Esophagus muscularis mucosa (tissue), 4 donors: ENCODE measurements around the gene BBX. TPM values are rescaled to one million over a fixed set of nuclear protein-coding genes. Genes with fewer than 3 reads are reported as not detected.

Experiments
- DNase-seq: peaks from one replicate; pipeline ENCODE4 v3.0.0-alpha.2; 2017; ENCODE audit errors: extremely low spot score
- H3K27ac ChIP-seq, 4 donors: fragments of 200-600 bp; sonication (generic); replicated peaks in 1 of 4; 1 replicate in 3 of 4; 2 replicates in 1 of 4; pipeline ENCODE4 v1.5.1; 2016 to 2019; ENCODE audit warnings: mild to moderate bottlenecking in 1 of 4
- H3K27me3 ChIP-seq, 4 donors: fragments of 200-600 bp; sonication (generic); one replicate each; pipeline versions ENCODE4 v1.5.1 to v1.6.0; 2016 to 2019
- H3K36me3 ChIP-seq, 4 donors: fragments of 200-600 bp; sonication (generic); one replicate each; pipeline ENCODE4 v1.5.1; 2016 to 2019
- H3K4me1 ChIP-seq, 4 donors: fragments of 200-600 bp; sonication (generic); one replicate each; pipeline ENCODE4 v1.5.1; 2016 to 2019
- H3K4me3 ChIP-seq, 4 donors: fragments of 200-600 bp; sonication (generic); 1 replicate in 2 of 4; 2 replicates in 2 of 4; pipeline ENCODE4 v1.5.1; 2016 to 2019; ENCODE audit warnings: mild to moderate bottlenecking in 4 of 4, moderate library complexity in 1 of 4
- H3K9me3 ChIP-seq, 4 donors: fragments of 200-600 bp; sonication (generic); 1 replicate in 3 of 4; 2 replicates in 1 of 4; pipeline ENCODE4 v1.5.1; 2016 to 2019
- EP300 ChIP-seq: sonication (generic); formaldehyde crosslinking; IDR thresholded peaks from one replicate; pipeline ENCODE4 v1.6.1; 2017; ENCODE audit warnings: antibody characterized with exemption
- POLR2A ChIP-seq: fragments of 450-650 bp; IDR thresholded peaks from one replicate; pipeline ENCODE4 v1.6.1; 2017; ENCODE audit warnings: antibody characterized with exemption, moderate library complexity, mild to moderate bottlenecking, low read depth
- POLR2AphosphoS5 ChIP-seq, 2 donors: sonication (generic); formaldehyde crosslinking; IDR thresholded peaks; one replicate each; pipeline ENCODE4 v1.6.1; 2017; ENCODE audit warnings: antibody characterized with exemption in 2 of 2
- WGBS: methylation state at CpG from one replicate; pipeline ENCODE4 v1.1.5; 2018; 5-methylcytosine and 5-hydroxymethylcytosine counted together
- intact Hi-C: fragments of 100-400 bp; cut with DNase I; formaldehyde crosslinking; loops from one replicate; pipeline ENCODE4 v1.15.1; 2023
- total RNA-seq, 4 donors: library from RNA; depleted of rRNA; stranded (reverse); fragments of >200 nt; gene quantifications; one replicate each; pipeline versions ENCODE4 v1.1.0 to v1.2.1, GENCODE V29; 2016
- TF ChIP-seq, protein P1 (sequence below), 3 experiments: fragments of 200-600 bp in 2 of 3; fragments of 450-650 bp in 1 of 3; sonication (generic) in 2 of 3; IDR thresholded peaks; one replicate each; pipeline ENCODE4 v1.5.1; 2017 to 2019; ENCODE audit warnings: antibody characterized with exemption in 3 of 3, mild to moderate bottlenecking in 2 of 3, moderate library complexity in 1 of 3

BBX gene
- total RNA-seq, 4 donors from 2014 or later: 49.2 to 78.9 (median 77.9) TPM

GRCh38 chr3:107493134-107493533 is 29.6 kb upstream of the BBX start:
- DNase-seq: no peak
- H3K27me3 ChIP-seq: no peaks in the 10 kb centered on the region
- no peaks in the 10 kb centered on the region for H3K36me3 ChIP-seq
- TF ChIP-seq, protein P1, sequence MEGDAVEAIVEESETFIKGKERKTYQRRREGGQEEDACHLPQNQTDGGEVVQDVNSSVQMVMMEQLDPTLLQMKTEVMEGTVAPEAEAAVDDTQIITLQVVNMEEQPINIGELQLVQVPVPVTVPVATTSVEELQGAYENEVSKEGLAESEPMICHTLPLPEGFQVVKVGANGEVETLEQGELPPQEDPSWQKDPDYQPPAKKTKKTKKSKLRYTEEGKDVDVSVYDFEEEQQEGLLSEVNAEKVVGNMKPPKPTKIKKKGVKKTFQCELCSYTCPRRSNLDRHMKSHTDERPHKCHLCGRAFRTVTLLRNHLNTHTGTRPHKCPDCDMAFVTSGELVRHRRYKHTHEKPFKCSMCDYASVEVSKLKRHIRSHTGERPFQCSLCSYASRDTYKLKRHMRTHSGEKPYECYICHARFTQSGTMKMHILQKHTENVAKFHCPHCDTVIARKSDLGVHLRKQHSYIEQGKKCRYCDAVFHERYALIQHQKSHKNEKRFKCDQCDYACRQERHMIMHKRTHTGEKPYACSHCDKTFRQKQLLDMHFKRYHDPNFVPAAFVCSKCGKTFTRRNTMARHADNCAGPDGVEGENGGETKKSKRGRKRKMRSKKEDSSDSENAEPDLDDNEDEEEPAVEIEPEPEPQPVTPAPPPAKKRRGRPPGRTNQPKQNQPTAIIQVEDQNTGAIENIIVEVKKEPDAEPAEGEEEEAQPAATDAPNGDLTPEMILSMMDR (IDR thresholded peaks at IDR 0.05): no peak
- TF ChIP-seq POLR2AphosphoS5 (IDR thresholded peaks at IDR 0.05) (no peak), POLR2A (no peak), EP300 (no peak)
- H3K4me3 ChIP-seq: no peak overlapping the region
- no peaks in the 10 kb centered on the region for H3K4me1 ChIP-seq
- H3K9me3 ChIP-seq: no peaks in the 10 kb centered on the region
- H3K27ac ChIP-seq: no peak overlapping the region
- intact Hi-C loops: no loop called here
- 60% methylated on average over 1 of the region's 1 CpG for WGBS

GRCh38 chr3:107496855-107497254 is 25.9 kb upstream of the BBX start:
- no peak overlapping the region for H3K4me3 ChIP-seq

DNA sequence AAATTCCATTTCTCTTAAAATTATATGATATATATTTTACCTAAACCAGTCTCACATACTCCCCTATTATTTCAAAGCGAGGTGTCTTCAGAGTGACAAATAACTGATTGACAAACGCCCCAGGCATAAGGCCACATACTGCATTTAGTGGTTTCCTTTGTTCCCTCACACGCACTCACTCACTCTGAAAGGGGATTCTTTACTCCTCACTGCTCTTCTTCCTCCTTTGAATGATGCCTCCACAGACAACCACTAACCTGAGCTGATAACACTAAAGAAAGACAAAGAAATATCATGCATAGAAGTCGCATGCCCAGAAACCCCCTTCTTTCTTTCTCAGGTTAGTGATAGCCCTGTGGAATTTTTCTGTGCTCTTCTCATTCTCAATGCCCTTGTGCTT is 24.1 kb upstream of the BBX start:
- intact Hi-C loops: no loop called here
- 83% methylated on average over 4 of the region's 4 CpGs for WGBS
- no peak for DNase-seq

More at GRCh38 chr3:107496855-107497254, 25.9 kb upstream of the BBX start:
- Histone ChIP-seq H3K4me1 (no peaks in the 10 kb centered on the region), H3K27ac (no peak overlapping the region), H3K36me3 (no peaks in the 10 kb centered on the region), H3K9me3 (no peaks in the 10 kb centered on the region), H3K27me3 (no peaks in the 10 kb centered on the region)
- TF ChIP-seq EP300 (no peak), POLR2A (no peak), POLR2AphosphoS5 (IDR thresholded peaks at IDR 0.05) (no peak)
- TF ChIP-seq, protein P1 (IDR thresholded peaks at IDR 0.05): no peak
- intact Hi-C loops: no loop called here
- 93% methylated on average over 3 of the region's 3 CpGs for WGBS
- no peak for DNase-seq

GRCh38 chr3:107506458-107506857 is 16.3 kb upstream of the BBX start:
- 85% methylated on average over 2 of the region's 2 CpGs for WGBS
- Histone ChIP-seq H3K27ac (no peak overlapping the region), H3K9me3 (no peaks in the 10 kb centered on the region)

More for the DNA sequence above, 24.1 kb upstream of the BBX start:
- Histone ChIP-seq H3K27me3 (no peaks in the 10 kb centered on the region), H3K36me3 (no peaks in the 10 kb centered on the region), H3K27ac (no peak overlapping the region), H3K4me1 (no peaks in the 10 kb centered on the region), H3K9me3 (no peaks in the 10 kb centered on the region), H3K4me3 (no peak overlapping the region)
- TF ChIP-seq EP300: no peak
- no peak for TF ChIP-seq POLR2A
- no peak for TF ChIP-seq POLR2AphosphoS5 (IDR thresholded peaks at IDR 0.05)
- TF ChIP-seq, protein P1 (IDR thresholded peaks at IDR 0.05): no peak

More at GRCh38 chr3:107506458-107506857, 16.3 kb upstream of the BBX start:
- H3K4me3 ChIP-seq: no peak overlapping the region
- no peak for DNase-seq
- intact Hi-C loops: no loop called here
- no peaks in the 10 kb centered on the region for H3K4me1 ChIP-seq
- no peaks in the 10 kb centered on the region for H3K27me3 ChIP-seq
- no peaks in the 10 kb centered on the region for H3K36me3 ChIP-seq
- no peak for TF ChIP-seq POLR2A
- TF ChIP-seq, protein P1 (IDR thresholded peaks at IDR 0.05): no peak
- no peak for TF ChIP-seq EP300
- no peak for TF ChIP-seq POLR2AphosphoS5 (IDR thresholded peaks at IDR 0.05)
